ENCODE measurements around the gene HORMAD2.
"Not testable (repeated sequence)": the region's sequence is repeated elsewhere in the genome, so short reads cannot be mapped to it uniquely, and the experiment has no call there.

HORMAD2 gene

GRCh38 chr22:30208631-30209603 lies 128.7 kb downstream of the HORMAD2 start:
- DNase-seq (ENCODE audit: low read depth, low spot score), result no peak
- Histone ChIP-seq H3K36me3 (ENCODE audit: control insufficient read depth, insufficient read depth, low read length) (no peaks in the 10 kb centered on the region), H3K27me3 (ENCODE audit: control insufficient read depth, insufficient read depth, low read length) (no peaks in the 10 kb centered on the region), H3K4me1 (ENCODE audit: control insufficient read depth, insufficient read depth, low read length) (no peaks in the 10 kb centered on the region), H3K27ac (ENCODE audit: low read length) (no peak overlapping the region), H3K4me3 (ENCODE audit: low read length) (no peak overlapping the region), H3K9me3 (ENCODE audit: control insufficient read depth, insufficient read depth, low read length) (no peaks in the 10 kb centered on the region)
- WGBS (ENCODE audit: insufficient coverage, insufficient read length), result no CpG with 5 or more reads among the region's 26 CpGs

DNA sequence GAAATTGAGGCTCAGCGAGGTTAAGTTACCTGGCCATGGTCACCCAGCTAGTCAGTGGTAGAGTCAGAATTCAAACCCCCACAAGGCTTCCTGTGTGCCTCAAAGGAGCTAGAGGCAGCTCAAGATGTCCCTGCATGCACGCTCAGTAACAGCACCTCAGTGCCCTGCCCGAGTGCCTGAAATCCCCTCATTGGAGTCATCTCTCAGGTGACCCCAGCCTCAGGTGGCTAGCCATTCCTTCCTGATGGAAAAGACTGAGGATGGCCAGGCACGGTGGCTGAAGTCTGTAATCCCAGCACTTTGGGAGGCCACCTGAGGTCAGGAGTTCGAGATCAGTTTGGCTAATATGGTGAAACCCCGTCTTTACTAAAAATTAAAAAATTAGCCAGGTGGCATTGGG lies 129.4 kb downstream of the HORMAD2 start:
- no peak overlapping the region for H3K27ac ChIP-seq (ENCODE audit: low read length)
- H3K9me3 ChIP-seq (ENCODE audit: control insufficient read depth, insufficient read depth, low read length), result no peaks in the 10 kb centered on the region
- no peak overlapping the region for H3K4me3 ChIP-seq (ENCODE audit: low read length)
- H3K4me1 ChIP-seq (ENCODE audit: control insufficient read depth, insufficient read depth, low read length), result 0 out of 2 replicates have a peak, but pooled peaks cover 2% of the 10 kb centered on the region
- no peaks in the 10 kb centered on the region for H3K36me3 ChIP-seq (ENCODE audit: control insufficient read depth, insufficient read depth, low read length)
- no peak for DNase-seq (ENCODE audit: low read depth, low spot score)
- H3K27me3 ChIP-seq (ENCODE audit: control insufficient read depth, insufficient read depth, low read length), result no peaks in the 10 kb centered on the region
- WGBS (ENCODE audit: insufficient coverage, insufficient read length), result no CpG with 5 or more reads among the region's 6 CpGs

- DNase-seq (ENCODE audit: low read depth, low spot score), result no peak
- WGBS (ENCODE audit: insufficient coverage, insufficient read length), result no CpG with 5 or more reads among the region's 19 CpGs
- peaks cover 6% of the 10 kb centered on the region; the same call in 1 of the 2 replicates for H3K4me1 ChIP-seq (ENCODE audit: control insufficient read depth, insufficient read depth, low read length)
- no peak overlapping the region for H3K27ac ChIP-seq (ENCODE audit: low read length)
- H3K9me3 ChIP-seq (ENCODE audit: control insufficient read depth, insufficient read depth, low read length), result no peaks in the 10 kb centered on the region
- no peaks in the 10 kb centered on the region for H3K27me3 ChIP-seq (ENCODE audit: control insufficient read depth, insufficient read depth, low read length)
- H3K4me3 ChIP-seq (ENCODE audit: low read length), result no peak overlapping the region
- H3K36me3 ChIP-seq (ENCODE audit: control insufficient read depth, insufficient read depth, low read length), result no peaks in the 10 kb centered on the region
Measured at GRCh38 chr22:30210235-30210909, 130.1 kb downstream of the HORMAD2 start.

- Histone ChIP-seq H3K9me3 (ENCODE audit: control insufficient read depth, insufficient read depth, low read length) (no peaks in the 10 kb centered on the region), H3K27me3 (ENCODE audit: control insufficient read depth, insufficient read depth, low read length) (no peaks in the 10 kb centered on the region), H3K36me3 (ENCODE audit: control insufficient read depth, insufficient read depth, low read length) (no peaks in the 10 kb centered on the region), H3K4me1 (ENCODE audit: control insufficient read depth, insufficient read depth, low read length) (peaks cover 6% of the 10 kb centered on the region; the same call in 1 of the 2 replicates), H3K27ac (ENCODE audit: low read length) (no peak overlapping the region), H3K4me3 (ENCODE audit: low read length) (no peak overlapping the region)
- WGBS (ENCODE audit: insufficient coverage, insufficient read length), result no CpG with 5 or more reads among the region's 18 CpGs
- DNase-seq (ENCODE audit: low read depth, low spot score), result no peak
Measured at GRCh38 chr22:30211124-30211820, 131.0 kb downstream of the HORMAD2 start.

- no peak for DNase-seq (ENCODE audit: low read depth, low spot score)
- no peak overlapping the region for H3K27ac ChIP-seq (ENCODE audit: low read length)
- H3K27me3 ChIP-seq (ENCODE audit: control insufficient read depth, insufficient read depth, low read length), result no peaks in the 10 kb centered on the region
- H3K4me1 ChIP-seq (ENCODE audit: control insufficient read depth, insufficient read depth, low read length), result peaks cover 6% of the 10 kb centered on the region; the same call in 1 of the 2 replicates
- WGBS (ENCODE audit: insufficient coverage, insufficient read length), result no CpG with 5 or more reads among the region's 5 CpGs
- no peak overlapping the region for H3K4me3 ChIP-seq (ENCODE audit: low read length)
- H3K36me3 ChIP-seq (ENCODE audit: control insufficient read depth, insufficient read depth, low read length), result no peaks in the 10 kb centered on the region
- no peaks in the 10 kb centered on the region for H3K9me3 ChIP-seq (ENCODE audit: control insufficient read depth, insufficient read depth, low read length)
Measured at GRCh38 chr22:30212363-30212995, 132.2 kb downstream of the HORMAD2 start.

DNA sequence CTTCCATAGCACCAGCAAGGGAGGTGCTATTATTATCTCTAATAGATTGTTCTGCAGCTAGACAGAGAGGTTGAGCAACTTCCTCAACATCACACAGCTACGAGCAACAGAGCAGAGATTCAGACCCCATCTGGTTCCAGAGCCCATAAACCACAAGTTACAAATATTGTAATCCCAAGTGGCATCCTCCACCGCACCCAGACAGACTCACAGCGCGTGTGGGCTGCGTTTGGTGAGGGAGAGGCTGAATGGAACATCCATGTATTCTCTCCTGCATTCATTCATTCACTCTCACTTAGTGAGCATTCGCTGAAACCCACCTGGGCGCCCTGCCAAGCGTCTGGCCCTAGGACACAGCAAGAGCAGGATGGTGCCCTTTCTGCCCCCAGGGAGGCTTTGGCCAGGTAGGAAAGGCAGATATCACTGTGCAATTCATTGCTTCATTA lies 132.8 kb downstream of the HORMAD2 start:
- no peak for DNase-seq (ENCODE audit: low read depth, low spot score)
- no peaks in the 10 kb centered on the region for H3K36me3 ChIP-seq (ENCODE audit: control insufficient read depth, insufficient read depth, low read length)
- no peak overlapping the region for H3K27ac ChIP-seq (ENCODE audit: low read length)
- no peak overlapping the region for H3K4me3 ChIP-seq (ENCODE audit: low read length)
- no peaks in the 10 kb centered on the region for H3K9me3 ChIP-seq (ENCODE audit: control insufficient read depth, insufficient read depth, low read length)
- WGBS (ENCODE audit: insufficient coverage, insufficient read length), result no CpG with 5 or more reads among the region's 8 CpGs
- no peaks in the 10 kb centered on the region for H3K27me3 ChIP-seq (ENCODE audit: control insufficient read depth, insufficient read depth, low read length)
- peaks cover 6% of the 10 kb centered on the region; the same call in 1 of the 2 replicates for H3K4me1 ChIP-seq (ENCODE audit: control insufficient read depth, insufficient read depth, low read length)

- no peak for DNase-seq (ENCODE audit: low read depth, low spot score)
Measured at GRCh38 chr22:30214703-30215407, 134.6 kb downstream of the HORMAD2 start.

DNA sequence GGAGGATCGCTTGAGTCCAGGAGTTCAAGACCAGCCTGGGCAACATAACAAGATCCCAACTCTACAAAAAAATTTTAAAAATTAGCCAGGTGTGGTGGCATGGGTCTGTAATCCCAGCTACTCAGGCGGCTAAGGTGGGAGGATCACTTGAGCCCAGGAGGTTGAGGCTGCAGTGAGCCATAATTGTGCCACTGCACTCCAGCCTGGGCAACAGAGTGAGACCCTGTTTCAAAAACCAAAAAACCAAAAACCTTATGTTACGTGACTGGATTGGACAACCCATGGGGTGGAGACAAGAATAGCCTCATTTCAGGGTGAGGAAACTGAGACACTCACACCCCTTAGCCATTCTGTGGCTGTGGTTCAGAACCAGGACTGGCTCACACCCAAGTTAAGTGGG lies 136.0 kb downstream of the HORMAD2 start:
- not testable (repeated sequence) for H3K4me3 ChIP-seq (ENCODE audit: low read length); H3K27ac ChIP-seq (ENCODE audit: low read length); H3K9me3 ChIP-seq (ENCODE audit: control insufficient read depth, insufficient read depth, low read length); H3K36me3 ChIP-seq (ENCODE audit: control insufficient read depth, insufficient read depth, low read length); DNase-seq (ENCODE audit: low read depth, low spot score); H3K27me3 ChIP-seq (ENCODE audit: control insufficient read depth, insufficient read depth, low read length); H3K4me1 ChIP-seq (ENCODE audit: control insufficient read depth, insufficient read depth, low read length)
- WGBS (ENCODE audit: insufficient coverage, insufficient read length), result no CpG with 5 or more reads among the region's 3 CpGs

More at GRCh38 chr22:30214703-30215407, 134.6 kb downstream of the HORMAD2 start:
- no peaks in the 10 kb centered on the region for H3K27me3 ChIP-seq (ENCODE audit: control insufficient read depth, insufficient read depth, low read length)
- no peak overlapping the region for H3K4me3 ChIP-seq (ENCODE audit: low read length)
- H3K27ac ChIP-seq (ENCODE audit: low read length), result no peak overlapping the region
- no CpG with 5 or more reads among the region's 12 CpGs for WGBS (ENCODE audit: insufficient coverage, insufficient read length)
- H3K36me3 ChIP-seq (ENCODE audit: control insufficient read depth, insufficient read depth, low read length), result no peaks in the 10 kb centered on the region
- no peaks in the 10 kb centered on the region for H3K9me3 ChIP-seq (ENCODE audit: control insufficient read depth, insufficient read depth, low read length)
- peaks cover 6% of the 10 kb centered on the region; the same call in 1 of the 2 replicates for H3K4me1 ChIP-seq (ENCODE audit: control insufficient read depth, insufficient read depth, low read length)

DNA sequence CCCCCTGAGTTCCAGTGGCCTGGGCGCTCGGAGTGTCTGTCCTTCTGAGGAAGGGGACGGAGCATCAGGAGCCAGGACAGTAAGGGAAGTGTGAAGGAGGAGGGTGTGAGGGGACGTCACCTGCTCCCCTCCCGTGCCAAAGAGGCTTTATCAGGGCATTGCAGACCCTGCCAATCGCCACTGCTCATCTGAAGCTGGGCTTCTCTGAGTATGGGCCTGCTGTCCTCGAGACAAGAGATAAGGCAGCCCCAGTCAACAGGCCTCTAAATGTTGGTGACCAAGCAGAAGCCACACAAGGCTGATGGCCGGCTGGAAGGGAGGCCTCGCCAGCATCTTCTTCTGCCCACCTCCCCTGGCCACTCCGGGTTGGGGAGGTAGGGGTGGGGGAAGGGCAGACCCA lies 136.4 kb downstream of the HORMAD2 start:
- Histone ChIP-seq H3K9me3 (ENCODE audit: control insufficient read depth, insufficient read depth, low read length) (no peaks in the 10 kb centered on the region), H3K27ac (ENCODE audit: low read length) (no peak overlapping the region), H3K27me3 (ENCODE audit: control insufficient read depth, insufficient read depth, low read length) (no peaks in the 10 kb centered on the region), H3K4me3 (ENCODE audit: low read length) (no peak overlapping the region), H3K36me3 (ENCODE audit: control insufficient read depth, insufficient read depth, low read length) (no peaks in the 10 kb centered on the region), H3K4me1 (ENCODE audit: control insufficient read depth, insufficient read depth, low read length) (peaks cover 6% of the 10 kb centered on the region; the same call in 1 of the 2 replicates)
- no CpG with 5 or more reads among the region's 10 CpGs for WGBS (ENCODE audit: insufficient coverage, insufficient read length)
- DNase-seq (ENCODE audit: low read depth, low spot score), result no peak

Data from iPS DF 6.9 (cell line).